ENCODE data around the gene NID1. TPM values are rescaled to one million over a fixed set of nuclear protein-coding genes. Genes with fewer than 3 reads are reported as not detected.

The NID1 gene
- polyA plus RNA-seq, 1 donor (not counting 4 experiments of a cell fraction or from before 2014, with no cell fraction given): 1.8 TPM

DNA sequence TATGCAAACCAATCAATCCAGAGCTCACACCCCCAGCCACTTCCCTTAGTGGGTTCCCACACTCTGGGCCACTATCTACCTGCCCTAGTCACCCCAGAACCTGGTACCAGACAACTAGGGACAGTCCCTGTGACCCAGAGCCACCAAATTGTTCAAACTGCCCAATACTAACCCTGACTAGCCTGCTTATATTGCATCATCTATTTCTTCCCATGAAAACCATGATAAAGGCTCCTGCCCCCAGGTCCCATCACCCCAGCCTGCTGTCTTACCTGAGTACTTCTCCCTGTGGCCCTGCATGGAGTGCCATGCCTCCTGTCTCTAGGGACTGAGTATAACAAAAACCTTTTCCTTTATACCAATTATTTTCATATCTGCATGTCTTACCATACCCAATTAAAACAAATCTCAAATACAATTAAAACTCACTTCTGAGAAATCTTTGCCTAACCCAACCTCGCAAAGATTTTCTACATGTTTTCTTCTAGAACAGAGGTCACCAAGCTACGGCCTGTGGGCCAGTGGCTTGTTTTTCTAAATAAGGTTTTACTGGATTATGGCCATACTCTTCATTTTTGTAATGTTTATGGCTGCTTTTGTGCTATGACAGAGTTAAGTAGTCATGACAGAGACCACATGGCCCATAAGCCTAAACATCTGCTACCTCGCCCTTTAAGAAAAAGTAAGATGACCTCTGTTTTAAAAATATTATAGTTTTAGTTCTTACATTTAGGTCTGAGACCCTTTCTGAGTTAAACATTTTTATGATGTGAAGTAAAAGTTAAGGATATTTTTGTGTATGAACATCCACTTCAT lies 31.0 kb upstream of the NID1 start:
- Histone ChIP-seq H3K4me2 (ENCODE audit: control insufficient read depth, extremely low read depth, insufficient read depth, low read depth, low read length) (no peak overlapping the region), H3K79me2 (ENCODE audit: control insufficient read depth, insufficient read depth, low read length) (no peaks in the 10 kb centered on the region)
- dilution Hi-C loops (cut with MboI; ENCODE audit: extremely low pct_ligation_motif_present, low sequenced_read_pairs): no loop called here

DNA sequence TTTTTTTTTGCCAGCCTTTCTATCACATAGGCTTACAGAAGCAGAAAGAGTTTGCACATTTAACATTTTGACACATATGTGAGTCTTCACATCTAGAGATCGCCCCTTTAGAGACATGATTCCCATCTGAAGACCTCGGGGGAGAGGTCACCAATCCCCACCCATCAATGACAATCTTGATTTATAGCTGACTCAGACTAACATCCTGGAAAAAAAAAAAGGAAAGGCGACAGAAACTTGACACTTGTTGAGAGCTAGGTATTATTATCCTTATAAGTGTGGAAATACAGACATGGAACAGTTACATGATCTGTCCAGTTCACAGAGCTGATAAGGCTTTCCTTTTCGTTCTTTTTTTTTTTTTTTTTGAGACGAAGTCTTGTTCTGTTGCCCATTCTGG lies 28.0 kb upstream of the NID1 start:
- H3K9ac ChIP-seq (ENCODE audit: control insufficient read depth, extremely low read depth, insufficient read depth, low read length): no peak overlapping the region
- H2AFZ ChIP-seq (ENCODE audit: control insufficient read depth, low read length): no peak overlapping the region
- H3K79me2 ChIP-seq (ENCODE audit: control insufficient read depth, insufficient read depth, low read length): no peaks in the 10 kb centered on the region
- TF ChIP-seq, protein P1, sequence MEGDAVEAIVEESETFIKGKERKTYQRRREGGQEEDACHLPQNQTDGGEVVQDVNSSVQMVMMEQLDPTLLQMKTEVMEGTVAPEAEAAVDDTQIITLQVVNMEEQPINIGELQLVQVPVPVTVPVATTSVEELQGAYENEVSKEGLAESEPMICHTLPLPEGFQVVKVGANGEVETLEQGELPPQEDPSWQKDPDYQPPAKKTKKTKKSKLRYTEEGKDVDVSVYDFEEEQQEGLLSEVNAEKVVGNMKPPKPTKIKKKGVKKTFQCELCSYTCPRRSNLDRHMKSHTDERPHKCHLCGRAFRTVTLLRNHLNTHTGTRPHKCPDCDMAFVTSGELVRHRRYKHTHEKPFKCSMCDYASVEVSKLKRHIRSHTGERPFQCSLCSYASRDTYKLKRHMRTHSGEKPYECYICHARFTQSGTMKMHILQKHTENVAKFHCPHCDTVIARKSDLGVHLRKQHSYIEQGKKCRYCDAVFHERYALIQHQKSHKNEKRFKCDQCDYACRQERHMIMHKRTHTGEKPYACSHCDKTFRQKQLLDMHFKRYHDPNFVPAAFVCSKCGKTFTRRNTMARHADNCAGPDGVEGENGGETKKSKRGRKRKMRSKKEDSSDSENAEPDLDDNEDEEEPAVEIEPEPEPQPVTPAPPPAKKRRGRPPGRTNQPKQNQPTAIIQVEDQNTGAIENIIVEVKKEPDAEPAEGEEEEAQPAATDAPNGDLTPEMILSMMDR (optimal IDR thresholded peaks at IDR 0.05 in 1 of 3, IDR thresholded peaks at IDR 0.05 in 1 of 3, conservative IDR thresholded peaks at IDR 0.05 in 1 of 3; ENCODE audit: extremely low read depth in 1 of 3, insufficient read depth in 2 of 3, low read length in 3 of 3): no peak
- no peak for TF ChIP-seq EZH2 (IDR thresholded peaks at IDR 0.05; ENCODE audit: low read length)
- dilution Hi-C loops (cut with MboI; ENCODE audit: extremely low pct_ligation_motif_present, low sequenced_read_pairs): no loop called here
- no peaks in the 10 kb centered on the region for H3K9me1 ChIP-seq (ENCODE audit: control insufficient read depth, extremely low read depth, insufficient read depth, low read length)
- H4K20me1 ChIP-seq (ENCODE audit: control insufficient read depth, extremely low read depth, insufficient read depth, low read length): peaks cover 4% of the 10 kb centered on the region
- DNase-seq (ENCODE audit: low read depth, low spot score): no peak
- peaks cover 6% of the 10 kb centered on the region for H3K9me3 ChIP-seq (ENCODE audit: control insufficient read depth, low read depth, low read length)
- no peak overlapping the region for H3K4me2 ChIP-seq (ENCODE audit: control insufficient read depth, extremely low read depth, insufficient read depth, low read depth, low read length)
- FAIRE-seq: no peak
- H3K27me3 ChIP-seq (ENCODE audit: control insufficient read depth, extremely low read depth, insufficient read depth, low read length): no peaks in the 10 kb centered on the region
- no peaks in the 10 kb centered on the region for H3K4me1 ChIP-seq (ENCODE audit: control insufficient read depth, extremely low read depth, insufficient read depth, low read length)
- no peak overlapping the region for H3K4me3 ChIP-seq (ENCODE audit: control insufficient read depth in 2 of 3, extremely low read depth in 1 of 3, insufficient read depth in 2 of 3, low read depth in 1 of 3, low read length in 3 of 3)
- no peaks in the 10 kb centered on the region for H3K36me3 ChIP-seq (ENCODE audit: control insufficient read depth in 2 of 2, extremely low read depth in 1 of 2, insufficient read depth in 2 of 2, low read length in 2 of 2)
- no peak overlapping the region for H3K27ac ChIP-seq (ENCODE audit: control insufficient read depth, insufficient read depth, low read length)

More for the DNA sequence above, 31.0 kb upstream of the NID1 start:
- H3K4me1 ChIP-seq (ENCODE audit: control insufficient read depth, extremely low read depth, insufficient read depth, low read length): no peaks in the 10 kb centered on the region
- no peak for TF ChIP-seq EZH2 (IDR thresholded peaks at IDR 0.05; ENCODE audit: low read length)
- TF ChIP-seq, protein P1 (optimal IDR thresholded peaks at IDR 0.05 in 1 of 3, IDR thresholded peaks at IDR 0.05 in 1 of 3, conservative IDR thresholded peaks at IDR 0.05 in 1 of 3; ENCODE audit: extremely low read depth in 1 of 3, insufficient read depth in 2 of 3, low read length in 3 of 3): no peak
- DNase-seq (ENCODE audit: low read depth, low spot score) (no peak), FAIRE-seq (no peak)
- peaks cover 6% of the 10 kb centered on the region for H3K9me3 ChIP-seq (ENCODE audit: control insufficient read depth, low read depth, low read length)
- H3K36me3 ChIP-seq (ENCODE audit: control insufficient read depth in 2 of 2, extremely low read depth in 1 of 2, insufficient read depth in 2 of 2, low read length in 2 of 2): no peaks in the 10 kb centered on the region
- H3K27ac ChIP-seq (ENCODE audit: control insufficient read depth, insufficient read depth, low read length): no peak overlapping the region
- H3K27me3 ChIP-seq (ENCODE audit: control insufficient read depth, extremely low read depth, insufficient read depth, low read length): peaks cover 6% of the 10 kb centered on the region
- H2AFZ ChIP-seq (ENCODE audit: control insufficient read depth, low read length): no peak overlapping the region
- no peak overlapping the region for H3K9ac ChIP-seq (ENCODE audit: control insufficient read depth, extremely low read depth, insufficient read depth, low read length)
- H4K20me1 ChIP-seq (ENCODE audit: control insufficient read depth, extremely low read depth, insufficient read depth, low read length): peaks cover 4% of the 10 kb centered on the region
- no peaks in the 10 kb centered on the region for H3K9me1 ChIP-seq (ENCODE audit: control insufficient read depth, extremely low read depth, insufficient read depth, low read length)
- H3K4me3 ChIP-seq (ENCODE audit: control insufficient read depth in 2 of 3, extremely low read depth in 1 of 3, insufficient read depth in 2 of 3, low read depth in 1 of 3, low read length in 3 of 3): no peak overlapping the region

All from keratinocyte (primary cell).